KMS-11 (cell line): ENCODE data around the gene RHOB.

Experiments used
- H2AFZ ChIP-seq: fragments of 200-600 bp; sonication (generic); 2 replicates; pipeline ENCODE4 v1.6.1; 2016; ENCODE audit warnings: antibody characterized with exemption, mixed run types, low read depth
- H3K27ac ChIP-seq: fragments of 200-600 bp; sonication (generic); 2 replicates; pipeline ENCODE4 v1.6.1; 2016; ENCODE audit warnings: mild to moderate bottlenecking, mixed run types
- H3K27me3 ChIP-seq: fragments of 200-600 bp; sonication (generic); 2 replicates; pipeline ENCODE4 v1.6.1; 2017; ENCODE audit warnings: mild to moderate bottlenecking, low read depth, mixed run types, moderate library complexity; ENCODE audit not compliant: insufficient read depth
- H3K36me3 ChIP-seq: fragments of 200-600 bp; sonication (generic); 2 replicates; pipeline ENCODE4 v1.6.1; 2017; ENCODE audit warnings: mild to moderate bottlenecking, mixed run types; ENCODE audit not compliant: insufficient read depth
- H3K4me1 ChIP-seq: fragments of 200-600 bp; sonication (generic); 2 replicates; pipeline ENCODE4 v1.6.1; 2016; ENCODE audit warnings: mild to moderate bottlenecking, low read depth, mixed run types; ENCODE audit not compliant: poor library complexity, severe bottlenecking
- H3K4me2 ChIP-seq: fragments of 200-600 bp; sonication (generic); 2 replicates; pipeline ENCODE4 v1.7.0; 2016; ENCODE audit warnings: mild to moderate bottlenecking, mixed run types
- H3K4me3 ChIP-seq: fragments of 200-600 bp; sonication (generic); IDR thresholded peaks from 2 replicates; pipeline ENCODE4 v1.6.1; 2017; ENCODE audit warnings: low read depth, low read length, mixed read lengths; ENCODE audit not compliant: insufficient read depth
- H3K79me2 ChIP-seq: fragments of 200-600 bp; sonication (generic); 2 replicates; pipeline ENCODE4 v1.6.1; 2016; ENCODE audit warnings: low read depth, mixed run types; ENCODE audit not compliant: insufficient read depth
- H3K9ac ChIP-seq: fragments of 200-600 bp; sonication (generic); 2 replicates; pipeline ENCODE4 v1.6.1; 2016; ENCODE audit warnings: mild to moderate bottlenecking, mixed run types
- H4K20me1 ChIP-seq: fragments of 200-600 bp; sonication (generic); 2 replicates; pipeline ENCODE4 v1.6.1; 2016; ENCODE audit warnings: mild to moderate bottlenecking, mixed run types; ENCODE audit not compliant: insufficient read depth
- TF ChIP-seq, protein P1 (sequence below): fragments of 200-600 bp; sonication (generic); conservative IDR thresholded peaks from 2 replicates; pipeline ENCODE4 v1.6.1; 2017; ENCODE audit warnings: low read depth, mild to moderate bottlenecking, antibody characterized with exemption, low read length, moderate library complexity, mixed read lengths

Gene RHOB

DNA sequence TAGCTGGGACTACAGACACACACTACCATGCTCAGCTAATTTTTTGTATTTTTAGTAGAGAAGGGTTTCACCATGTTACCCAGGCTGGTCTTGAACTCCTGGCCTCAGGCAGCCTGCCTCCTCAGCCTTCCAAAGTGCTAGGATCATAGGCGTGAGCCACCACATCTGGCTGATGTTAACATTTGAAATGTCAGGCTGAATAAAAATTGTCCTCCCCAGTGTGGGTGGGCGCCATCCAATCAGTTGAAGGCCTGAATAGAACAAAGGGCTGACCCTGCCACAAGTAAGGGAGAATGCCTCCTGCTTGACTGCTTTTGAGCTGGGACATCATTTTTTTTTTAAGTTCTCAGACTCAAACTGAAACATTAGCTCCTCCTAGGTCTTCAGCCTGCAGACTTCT lies 21.0 kb upstream of the RHOB start:
- H3K9ac ChIP-seq: no peak overlapping the region
- H3K27ac ChIP-seq: peak overlapping the region; percentile 94; the same call in 1 of the 2 replicates
- peaks cover 82% of the 10 kb centered on the region for H3K4me1 ChIP-seq
- no peaks in the 10 kb centered on the region for H3K27me3 ChIP-seq
- no peak overlapping the region for H2AFZ ChIP-seq
- no peaks in the 10 kb centered on the region for H3K36me3 ChIP-seq
- H4K20me1 ChIP-seq: no peaks in the 10 kb centered on the region
- peaks cover 7% of the 10 kb centered on the region; the same call in 1 of the 2 replicates for H3K79me2 ChIP-seq
- TF ChIP-seq, protein P1, sequence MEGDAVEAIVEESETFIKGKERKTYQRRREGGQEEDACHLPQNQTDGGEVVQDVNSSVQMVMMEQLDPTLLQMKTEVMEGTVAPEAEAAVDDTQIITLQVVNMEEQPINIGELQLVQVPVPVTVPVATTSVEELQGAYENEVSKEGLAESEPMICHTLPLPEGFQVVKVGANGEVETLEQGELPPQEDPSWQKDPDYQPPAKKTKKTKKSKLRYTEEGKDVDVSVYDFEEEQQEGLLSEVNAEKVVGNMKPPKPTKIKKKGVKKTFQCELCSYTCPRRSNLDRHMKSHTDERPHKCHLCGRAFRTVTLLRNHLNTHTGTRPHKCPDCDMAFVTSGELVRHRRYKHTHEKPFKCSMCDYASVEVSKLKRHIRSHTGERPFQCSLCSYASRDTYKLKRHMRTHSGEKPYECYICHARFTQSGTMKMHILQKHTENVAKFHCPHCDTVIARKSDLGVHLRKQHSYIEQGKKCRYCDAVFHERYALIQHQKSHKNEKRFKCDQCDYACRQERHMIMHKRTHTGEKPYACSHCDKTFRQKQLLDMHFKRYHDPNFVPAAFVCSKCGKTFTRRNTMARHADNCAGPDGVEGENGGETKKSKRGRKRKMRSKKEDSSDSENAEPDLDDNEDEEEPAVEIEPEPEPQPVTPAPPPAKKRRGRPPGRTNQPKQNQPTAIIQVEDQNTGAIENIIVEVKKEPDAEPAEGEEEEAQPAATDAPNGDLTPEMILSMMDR: no peak
- H3K4me2 ChIP-seq: peak overlapping the region; percentile 18; the same call in 1 of the 2 replicates
- H3K4me3 ChIP-seq: no peak overlapping the region

- Histone ChIP-seq H3K4me3 (no peak overlapping the region), H3K36me3 (no peaks in the 10 kb centered on the region), H3K4me1 (peaks cover 79% of the 10 kb centered on the region), H3K79me2 (peaks cover 7% of the 10 kb centered on the region; the same call in 1 of the 2 replicates), H4K20me1 (no peaks in the 10 kb centered on the region), H3K9ac (no peak overlapping the region), H3K27ac (no peak overlapping the region), H3K4me2 (peak overlapping the region; percentile 94; the same call in 1 of the 2 replicates), H3K27me3 (no peaks in the 10 kb centered on the region), H2AFZ (no peak overlapping the region)
- TF ChIP-seq, protein P1: no peak
Measured at GRCh38 chr2:20427931-20428526, 18.8 kb upstream of the RHOB start.

DNA sequence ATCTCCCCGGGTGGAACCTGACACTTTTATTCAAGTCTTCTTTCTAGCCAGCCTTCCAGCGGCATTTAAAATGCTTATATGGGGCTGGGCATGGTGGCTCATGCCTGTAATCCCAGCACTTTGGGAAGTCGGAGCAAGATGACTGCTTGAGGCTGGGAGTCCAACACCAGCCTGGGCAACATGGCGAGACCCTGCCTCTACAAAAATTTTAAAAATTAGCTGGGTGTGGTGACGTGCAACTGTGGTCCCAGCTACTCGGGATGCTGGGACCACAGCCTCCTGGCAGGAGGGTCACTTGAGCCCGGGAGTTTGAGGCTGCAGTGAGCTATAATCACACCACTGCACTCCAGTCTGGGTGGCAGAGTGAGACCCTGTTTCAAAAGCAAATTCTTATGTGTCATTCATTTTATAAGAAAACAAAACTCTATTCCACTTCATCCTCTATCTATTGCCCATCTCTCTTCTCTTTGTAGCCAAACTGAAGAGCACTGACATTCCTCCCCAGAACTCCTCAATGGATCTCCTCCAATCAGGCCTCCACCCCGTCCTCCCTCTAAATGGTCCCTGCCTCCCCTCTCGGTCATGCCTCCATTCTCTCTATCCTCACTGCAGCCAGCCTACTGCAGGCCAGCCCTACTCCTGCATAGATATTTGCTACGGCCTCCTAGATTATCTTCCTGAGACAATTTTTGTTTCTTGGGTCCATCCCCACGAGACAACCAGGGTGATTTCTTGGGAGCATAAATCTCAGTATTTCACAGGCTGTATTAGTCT lies 18.0 kb upstream of the RHOB start:
- peaks cover 3% of the 10 kb centered on the region; the same call in 1 of the 2 replicates for H3K79me2 ChIP-seq
- H3K36me3 ChIP-seq: no peaks in the 10 kb centered on the region
- H4K20me1 ChIP-seq: no peaks in the 10 kb centered on the region
- TF ChIP-seq, protein P1: no peak
- H3K4me1 ChIP-seq: peaks cover 70% of the 10 kb centered on the region
- H3K27me3 ChIP-seq: no peaks in the 10 kb centered on the region
- peak overlapping the region; percentile 53 for H3K27ac ChIP-seq
- peak overlapping the region; percentile 94 for H3K4me2 ChIP-seq
- peak overlapping the region; percentile 8; the same call in 1 of the 2 replicates for H3K9ac ChIP-seq
- peak overlapping the region; percentile 64 for H3K4me3 ChIP-seq
- peak overlapping the region; percentile 43 for H2AFZ ChIP-seq

GRCh38 chr2:20429528-20429927 lies 17.3 kb upstream of the RHOB start:
- peak overlapping the region; percentile 8; the same call in 1 of the 2 replicates for H3K9ac ChIP-seq
- H2AFZ ChIP-seq: peak overlapping the region; percentile 43

More at GRCh38 chr2:20429528-20429927, 17.3 kb upstream of the RHOB start:
- H3K4me2 ChIP-seq: peak overlapping the region; percentile 94
- no peaks in the 10 kb centered on the region for H3K79me2 ChIP-seq
- no peaks in the 10 kb centered on the region for H3K27me3 ChIP-seq
- no peaks in the 10 kb centered on the region for H4K20me1 ChIP-seq
- peak overlapping the region; percentile 64 for H3K4me3 ChIP-seq
- H3K36me3 ChIP-seq: no peaks in the 10 kb centered on the region
- H3K27ac ChIP-seq: peak overlapping the region; percentile 53
- peaks cover 64% of the 10 kb centered on the region for H3K4me1 ChIP-seq
- TF ChIP-seq, protein P1: no peak
